Uterus (tissue), 2 donors: ENCODE results near the gene NRF1.

Experiments used
- CTCF ChIP-seq, 4 experiments: fragments of 200-600 bp in 2 of 4; fragments of 450-650 bp in 2 of 4; sonication (generic) in 2 of 4; IDR thresholded peaks; one replicate each; pipeline ENCODE4 v1.5.1; 2016 to 2019; ENCODE audit warnings: antibody characterized with exemption in 4 of 4, mild to moderate bottlenecking in 2 of 4, moderate library complexity in 1 of 4
- POLR2A ChIP-seq, 2 donors: fragments of 450-650 bp; IDR thresholded peaks; one replicate each; pipeline ENCODE4 v1.6.1; 2016; ENCODE audit warnings: antibody characterized with exemption in 2 of 2, mild to moderate bottlenecking in 1 of 2, moderate library complexity in 1 of 2

DNA sequence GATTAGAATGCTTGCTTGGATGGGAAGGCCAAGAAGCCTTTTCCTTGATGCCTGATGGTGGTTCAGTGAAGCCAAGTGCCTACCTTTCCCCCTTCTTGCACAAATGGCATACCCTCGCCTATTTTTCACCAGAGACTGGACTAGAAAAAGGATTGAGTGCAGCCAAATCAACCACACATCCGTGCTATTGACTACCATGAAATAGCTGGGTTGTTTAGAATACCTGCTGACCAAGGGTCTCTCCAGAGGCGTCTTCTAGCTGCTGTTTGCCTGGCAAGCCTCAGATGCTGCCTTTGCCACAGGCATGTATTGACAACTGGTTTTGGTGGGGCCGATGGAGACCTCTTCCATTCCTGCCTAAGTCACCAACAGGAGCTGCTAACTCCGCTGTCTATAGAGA is 146.5 kb downstream of the NRF1 start:
- no peak for TF ChIP-seq CTCF (IDR thresholded peaks at IDR 0.05)
- no peak for TF ChIP-seq POLR2A (IDR thresholded peaks at IDR 0.05)
